Epithelial cell of prostate (primary cell): Measurements from ENCODE around the gene KRTAP20-4.

Experiments
- DNase-seq: peaks from one replicate; pipeline ENCODE4 v3.0.0-alpha.2; 2011; ENCODE audit warnings: low read depth, low spot score
- H3K27ac ChIP-seq: fragments of 450-650 bp; 2 replicates; pipeline ENCODE4 v1.5.1; 2017; ENCODE audit warnings: mild to moderate bottlenecking

The KRTAP20-4 gene

DNA sequence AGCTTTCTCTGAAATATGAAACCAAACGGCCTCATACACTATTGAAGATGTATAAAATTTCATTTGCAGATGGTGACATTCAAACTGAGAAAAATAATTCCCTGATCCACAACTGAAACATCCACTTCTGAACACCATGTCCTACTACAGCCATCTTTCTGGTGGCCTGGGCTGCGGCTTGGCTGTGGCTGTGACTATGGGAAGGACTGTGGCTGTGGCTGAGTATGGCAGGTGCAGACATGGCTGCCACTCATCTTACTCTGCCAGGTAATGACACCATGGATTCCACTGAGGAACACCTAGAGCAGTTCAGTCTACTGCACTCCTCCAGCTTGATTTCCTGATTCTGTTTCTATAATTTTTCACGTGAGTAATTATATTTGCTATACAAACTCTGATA lies at the start of gene KRTAP20-4:
TSS of gene KRTAP20-4 (plus strand) at position 106 of the 400 bp plus-strand sequence.
- no peak for DNase-seq
- H3K27ac ChIP-seq: no peak within 1 kb of the TSS

- no peak overlapping the region for H3K27ac ChIP-seq
- no peak for DNase-seq
Observed at GRCh38 chr21:30577766-30578165, 42.7 kb upstream of the KRTAP20-4 start.

GRCh38 chr21:30579346-30579745 lies 41.1 kb upstream of the KRTAP20-4 start:
- no peak for DNase-seq
- no peak overlapping the region for H3K27ac ChIP-seq

DNA sequence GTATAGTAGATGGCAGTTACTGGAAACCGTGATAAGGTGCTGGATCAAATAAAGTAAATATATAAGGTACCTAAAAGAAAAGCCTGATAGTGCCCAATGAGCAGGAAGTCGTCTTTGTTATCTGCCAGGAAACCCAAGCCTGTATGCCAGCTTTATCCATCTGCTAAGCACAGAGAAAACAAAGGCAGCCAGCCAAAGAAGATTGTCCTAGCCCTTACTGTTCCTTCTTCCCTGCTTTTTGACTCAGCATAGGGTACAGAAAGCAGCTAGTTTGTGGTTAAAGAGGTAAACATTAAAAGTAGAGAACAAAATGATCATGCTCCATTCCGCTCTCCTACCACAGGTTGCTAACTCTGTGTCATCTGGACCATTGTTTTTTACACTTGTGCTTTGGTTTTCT lies 40.3 kb upstream of the KRTAP20-4 start:
- no peak overlapping the region for H3K27ac ChIP-seq
- DNase-seq: no peak

- H3K27ac ChIP-seq: no peak overlapping the region
- DNase-seq: no peak
Observed at GRCh38 chr21:30582870-30583269, 37.6 kb upstream of the KRTAP20-4 start.

GRCh38 chr21:30590297-30590696 lies 30.1 kb upstream of the KRTAP20-4 start, which contains the start of gene KRTAP22-2:
TSS of gene KRTAP22-2 (minus strand) at chr21:30590397.
- no peak for DNase-seq
- no peak within 1 kb of the TSS for H3K27ac ChIP-seq

GRCh38 chr21:30592140-30592539 lies 28.3 kb upstream of the KRTAP20-4 start, which contains the start of gene KRTAP6-3:
TSS of gene KRTAP6-3 (plus strand) at chr21:30592440. CDS start at chr21:30592446, 6 bp downstream.
- no peak within 1 kb of the TSS for H3K27ac ChIP-seq
- DNase-seq: no peak

GRCh38 chr21:30598802-30599201 lies 21.6 kb upstream of the KRTAP20-4 start, which contains the start of gene KRTAP6-2:
TSS of gene KRTAP6-2 (minus strand) at chr21:30598902. CDS start at chr21:30598874, 28 bp downstream.
- no peak for DNase-seq
- H3K27ac ChIP-seq: no peak within 1 kb of the TSS

DNA sequence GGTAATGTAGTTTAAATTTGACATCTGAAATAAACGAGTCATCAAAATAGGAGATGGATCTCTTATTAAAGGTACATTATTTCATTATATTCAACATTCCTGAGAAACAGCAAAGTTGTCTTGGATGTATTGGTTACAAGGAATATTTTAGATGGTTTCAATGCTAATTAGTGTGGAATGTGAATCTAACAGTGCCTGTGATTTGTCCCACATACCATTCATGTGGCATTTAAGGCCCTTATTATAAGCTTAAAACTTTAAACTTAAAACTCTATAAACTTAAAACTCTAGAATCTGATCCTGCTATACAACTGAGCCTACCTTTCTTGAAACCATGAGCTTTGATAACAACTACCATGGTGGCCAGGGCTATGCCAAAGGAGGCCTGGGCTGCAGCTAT lies 19.6 kb upstream of the KRTAP20-4 start, which contains the start of gene KRTAP22-1:
TSS of gene KRTAP22-1 (plus strand) at position 301 of the 400 bp plus-strand sequence.
- DNase-seq: no peak

DNA sequence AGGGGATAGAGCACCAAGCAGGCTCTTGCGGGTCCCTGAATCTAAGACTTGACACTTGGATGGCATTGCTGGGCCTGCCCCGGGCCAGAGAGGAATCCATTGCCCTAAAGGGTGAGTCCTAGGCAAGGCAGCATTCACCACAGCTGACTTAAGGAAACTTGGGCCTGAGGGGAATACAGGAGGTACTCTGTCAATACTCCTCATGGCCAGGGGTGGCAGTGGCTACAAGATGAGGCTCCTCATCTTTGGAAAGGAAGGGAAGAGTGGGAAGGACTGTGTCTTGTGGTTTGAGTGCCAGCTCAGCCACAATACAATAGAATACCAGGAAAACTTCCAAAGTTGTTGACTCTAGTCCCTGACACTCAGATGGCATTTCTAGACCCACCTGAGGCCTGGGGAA lies 14.5 kb upstream of the KRTAP20-4 start:
- no peak overlapping the region for H3K27ac ChIP-seq
- DNase-seq: no peak

More for the DNA sequence above, 19.6 kb upstream of the KRTAP20-4 start, which contains the start of gene KRTAP22-1:
- H3K27ac ChIP-seq: no peak within 1 kb of the TSS

DNA sequence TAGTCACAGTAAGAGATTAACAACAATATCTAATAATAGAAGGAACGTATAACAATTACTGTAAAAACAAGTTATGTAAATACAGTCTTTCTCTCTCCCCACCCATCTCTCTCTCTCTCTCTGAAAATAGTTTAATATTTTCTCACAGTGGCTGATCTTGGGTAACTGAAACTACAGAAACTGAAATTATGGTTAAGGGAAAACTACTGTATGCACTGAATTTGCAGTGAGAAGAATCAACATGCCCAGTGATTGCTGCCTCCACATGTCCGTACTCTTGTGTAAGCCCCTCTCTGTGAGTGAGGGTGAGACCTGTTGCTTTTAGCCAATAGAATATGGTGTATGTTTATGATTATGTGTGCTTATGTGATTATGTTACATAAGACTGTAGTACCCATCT lies 8.3 kb upstream of the KRTAP20-4 start:
- no peak for DNase-seq
- H3K27ac ChIP-seq: no peak overlapping the region

GRCh38 chr21:30613836-30614235 lies 6.6 kb upstream of the KRTAP20-4 start, which contains the start of gene KRTAP6-1:
TSS of gene KRTAP6-1 (minus strand) at chr21:30613930. CDS start at chr21:30613904, 26 bp downstream.
- no peak within 1 kb of the TSS for H3K27ac ChIP-seq
- DNase-seq: no peak

GRCh38 chr21:30615199-30615598 lies 5.2 kb upstream of the KRTAP20-4 start:
- DNase-seq: no peak
- H3K27ac ChIP-seq: no peak overlapping the region

DNA sequence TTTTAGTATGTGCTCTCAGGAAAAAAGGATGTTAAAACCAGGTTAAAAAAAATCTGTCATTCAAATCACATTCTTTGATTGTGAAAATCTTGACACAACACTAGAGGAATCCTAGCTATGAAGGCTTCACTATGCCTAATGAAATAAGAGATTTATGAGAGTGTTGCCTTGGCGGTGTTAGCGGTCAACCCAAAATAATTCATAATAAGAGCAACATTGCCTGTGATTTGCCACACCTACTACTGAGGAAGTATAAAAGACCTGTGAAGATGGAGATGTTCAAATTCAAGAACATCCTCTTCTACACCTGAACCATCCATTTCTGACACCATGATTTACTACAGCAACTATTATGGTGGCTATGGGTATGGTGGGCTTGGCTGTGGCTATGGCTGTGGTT lies 4.3 kb upstream of the KRTAP20-4 start, which contains the start of gene KRTAP20-1:
TSS of gene KRTAP20-1 (plus strand) at position 301 of the 400 bp plus-strand sequence. CDS start at position 331, 30 bp downstream.
- no peak within 1 kb of the TSS for H3K27ac ChIP-seq
- DNase-seq: no peak

DNA sequence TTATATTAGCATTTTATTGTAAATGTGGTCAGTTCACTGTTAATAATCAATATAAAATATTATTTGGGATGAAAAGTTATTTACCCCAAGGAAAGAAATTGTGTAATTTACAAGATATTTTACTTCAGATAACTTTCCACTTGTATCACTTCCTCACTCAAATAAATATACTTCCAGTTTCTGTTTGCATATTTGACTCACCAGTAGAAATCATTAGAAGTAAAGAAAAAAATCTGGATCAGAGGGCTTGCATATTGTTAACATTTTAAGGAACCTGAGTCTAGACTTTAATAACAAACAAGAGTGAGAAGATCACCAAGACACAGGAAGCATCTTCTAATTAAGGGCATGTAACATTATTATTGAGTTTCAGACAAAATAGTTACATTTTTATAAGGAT lies 347 bp upstream of the KRTAP20-4 start:
- no peak for DNase-seq
- H3K27ac ChIP-seq: no peak overlapping the region

DNA sequence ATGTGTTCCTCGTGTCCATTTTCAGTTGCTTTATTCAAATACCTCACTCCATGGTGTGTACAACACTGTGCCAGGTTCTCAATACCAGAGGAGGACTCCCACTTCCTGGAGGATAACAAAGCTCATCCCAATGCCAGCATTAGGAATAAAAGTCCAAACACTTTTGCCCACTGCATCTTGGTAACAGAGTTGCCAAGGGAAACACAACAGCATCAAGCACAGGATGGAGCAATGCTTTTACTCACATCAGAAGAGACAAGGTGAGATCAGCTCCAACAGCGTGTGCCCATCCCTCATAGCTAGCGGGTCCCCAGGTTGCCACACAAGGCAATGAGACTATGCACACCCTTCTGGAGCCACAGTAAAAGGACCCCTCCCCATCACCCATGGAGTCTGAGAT lies 2.9 kb downstream of the KRTAP20-4 start:
- no peak for DNase-seq

DNA sequence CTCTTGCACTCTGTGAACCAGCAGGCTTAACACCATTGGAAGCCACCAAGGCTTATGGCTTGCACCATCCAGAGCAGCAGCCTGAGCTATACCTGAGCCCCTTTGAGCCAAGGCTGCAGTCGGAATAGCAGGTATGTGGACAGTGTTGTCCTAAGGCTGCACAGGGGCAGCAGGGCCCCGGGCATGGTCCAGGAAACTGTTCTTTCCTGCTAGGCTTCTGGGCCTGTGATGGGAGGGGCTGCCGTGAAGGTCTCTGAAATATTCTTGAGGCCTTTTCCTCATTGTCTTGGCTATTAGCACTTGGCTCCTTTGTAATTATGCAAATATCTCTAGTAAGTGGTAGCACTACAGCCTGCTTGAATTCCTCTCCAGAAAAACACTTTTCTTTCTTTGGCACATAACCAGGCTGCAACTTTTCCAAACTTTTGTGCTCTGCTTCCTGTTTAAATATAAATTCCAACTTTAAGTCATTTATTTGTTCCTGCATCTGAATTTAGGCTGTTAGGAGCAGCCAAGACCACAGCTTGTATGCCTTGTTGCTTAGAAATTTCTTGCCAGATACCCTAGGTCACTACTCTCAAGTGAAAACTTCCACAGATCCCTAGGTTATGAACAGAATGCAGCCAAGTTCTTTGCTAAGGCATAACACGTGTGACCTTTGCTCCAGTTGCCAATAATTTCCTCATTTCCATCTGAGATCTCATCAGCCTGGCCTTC lies 5.2 kb downstream of the KRTAP20-4 start:
- no peak overlapping the region for H3K27ac ChIP-seq
- DNase-seq: no peak

More for the DNA sequence above, 2.9 kb downstream of the KRTAP20-4 start:
- no peak overlapping the region for H3K27ac ChIP-seq

- H3K27ac ChIP-seq: no peak overlapping the region
- DNase-seq: no peak
Observed at GRCh38 chr21:30628109-30628508, 7.7 kb downstream of the KRTAP20-4 start.

- no peak for DNase-seq
- H3K27ac ChIP-seq: no peak overlapping the region
Observed at GRCh38 chr21:30629200-30629599, 8.8 kb downstream of the KRTAP20-4 start.

DNA sequence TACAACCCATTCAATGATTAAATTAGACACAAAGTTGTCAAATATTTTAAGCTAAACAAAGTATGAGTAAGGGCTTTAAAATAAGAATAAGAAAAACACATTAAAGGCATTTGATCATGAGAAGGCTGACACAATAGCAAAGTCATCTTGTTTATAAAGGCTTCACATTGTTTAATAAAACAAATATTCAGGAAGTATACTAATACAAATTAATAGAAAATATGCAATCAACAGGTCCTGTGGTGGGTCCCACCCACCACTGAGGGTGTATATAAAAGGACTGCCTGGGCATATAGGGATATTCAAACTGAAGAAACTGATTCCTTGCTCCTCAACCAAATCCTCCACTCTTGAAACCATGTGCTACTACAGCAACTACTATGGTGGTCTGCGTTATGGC lies 14.5 kb downstream of the KRTAP20-4 start, which contains the start of gene KRTAP20-2:
TSS of gene KRTAP20-2 (plus strand) at position 301 of the 400 bp plus-strand sequence. CDS start at position 359, 58 bp downstream.
- DNase-seq: no peak
- no peak within 1 kb of the TSS for H3K27ac ChIP-seq

DNA sequence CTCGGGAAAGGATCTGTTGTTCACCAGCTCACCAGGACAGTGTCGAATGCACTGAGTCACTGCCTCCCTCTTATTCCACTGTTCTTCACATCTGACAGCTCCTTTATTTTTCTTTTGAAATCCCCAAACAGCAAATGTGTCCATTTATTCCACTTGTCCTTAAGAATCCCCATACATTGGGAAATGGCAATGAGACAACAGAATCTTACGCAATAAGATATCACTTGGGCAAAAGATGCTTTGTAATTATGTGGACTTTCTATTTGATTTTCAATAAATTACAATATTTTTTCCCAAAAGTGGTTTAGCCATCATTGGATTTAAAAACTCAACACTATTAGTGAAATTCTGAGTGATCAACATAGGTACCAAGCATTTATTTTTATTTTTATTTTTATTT lies 18.3 kb downstream of the KRTAP20-4 start:
- no peak overlapping the region for H3K27ac ChIP-seq
- DNase-seq: no peak
